Kidney capillary endothelial cell (primary cell): ENCODE results near the gene GALM.
"Not testable (repeated sequence)": the region's sequence is repeated elsewhere in the genome, so short reads cannot be mapped to it uniquely, and the experiment has no call there.

Experiments used
- DNase-seq: peaks from one replicate; pipeline ENCODE4 v3.0.0-alpha.2; 2018; ENCODE audit warnings: low spot score

GALM gene

GRCh38 chr2:38682008-38682575 is 16.2 kb downstream of the GALM start:
- no peak for DNase-seq

- not testable (repeated sequence) for DNase-seq
These were observed 16.7 kb downstream of the GALM start for GRCh38 chr2:38682620-38683019.

GRCh38 chr2:38683766-38684165 is 17.9 kb downstream of the GALM start:
- DNase-seq, result no peak

- DNase-seq, result no peak
These were observed 19.3 kb downstream of the GALM start for GRCh38 chr2:38685116-38685735.

DNA sequence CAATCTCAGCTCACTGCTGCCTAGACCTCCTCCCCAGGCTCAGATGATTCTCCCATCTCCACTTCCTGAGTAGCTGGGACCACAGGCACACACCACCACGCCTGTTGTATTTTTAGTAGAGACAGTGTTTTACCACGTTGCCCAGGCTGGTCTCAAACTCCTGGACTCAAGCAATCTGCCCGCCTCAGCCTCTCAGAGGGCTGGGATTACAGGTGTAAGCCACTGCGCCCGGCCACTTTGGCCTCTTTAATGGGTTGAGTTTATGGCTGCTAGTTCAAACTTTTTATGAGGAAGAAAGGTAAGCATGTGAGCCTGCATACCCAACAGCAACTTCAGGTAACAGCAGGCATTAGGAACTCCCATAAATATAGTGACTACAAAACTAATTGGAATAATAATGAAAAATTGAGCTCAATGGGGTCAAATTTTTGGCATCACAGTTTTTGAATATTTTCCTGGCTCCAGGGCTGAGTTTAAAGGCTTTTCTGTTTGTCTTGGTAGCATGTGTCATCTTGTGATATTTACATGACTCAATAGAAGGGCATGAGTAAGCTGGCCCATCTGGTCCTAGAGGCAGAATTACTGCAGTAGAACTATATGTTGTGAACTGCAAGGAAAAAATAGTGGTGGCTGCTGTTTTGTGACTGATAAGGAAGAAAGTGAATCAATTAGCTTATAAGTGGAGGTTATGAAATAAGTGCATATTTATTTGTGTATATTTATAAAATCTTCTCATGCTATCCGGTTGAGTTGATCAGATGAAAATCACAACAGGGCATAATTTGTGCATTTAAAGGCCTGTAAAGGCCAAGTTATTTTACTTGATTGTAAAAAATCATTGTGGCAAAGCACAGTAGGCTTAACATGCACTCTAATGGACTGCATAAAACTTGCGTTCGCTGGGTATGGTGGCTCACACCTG is 24.8 kb downstream of the GALM start:
- DNase-seq, result peak; percentile 81

DNA sequence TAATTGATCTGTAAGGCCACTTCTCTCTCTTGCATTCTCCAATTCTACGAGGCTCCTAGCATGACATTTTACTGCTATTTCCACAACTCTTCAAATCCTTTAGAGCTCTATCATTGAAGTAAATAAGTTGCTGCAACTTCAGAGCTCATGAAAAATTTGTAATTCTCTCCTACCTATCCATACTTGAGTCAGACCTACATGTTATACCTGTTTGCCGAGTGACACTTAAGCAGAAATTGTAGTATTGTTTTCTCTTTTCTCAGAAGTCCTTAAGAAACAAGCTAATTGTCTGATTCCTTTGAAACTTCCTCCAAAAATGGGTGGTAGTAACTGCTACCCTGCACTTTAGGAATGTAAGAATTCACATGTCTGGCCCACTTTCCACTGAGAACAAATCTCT is 26.1 kb downstream of the GALM start:
- DNase-seq, result no peak

GRCh38 chr2:38692636-38693318 is 26.9 kb downstream of the GALM start:
- DNase-seq, result no peak

DNA sequence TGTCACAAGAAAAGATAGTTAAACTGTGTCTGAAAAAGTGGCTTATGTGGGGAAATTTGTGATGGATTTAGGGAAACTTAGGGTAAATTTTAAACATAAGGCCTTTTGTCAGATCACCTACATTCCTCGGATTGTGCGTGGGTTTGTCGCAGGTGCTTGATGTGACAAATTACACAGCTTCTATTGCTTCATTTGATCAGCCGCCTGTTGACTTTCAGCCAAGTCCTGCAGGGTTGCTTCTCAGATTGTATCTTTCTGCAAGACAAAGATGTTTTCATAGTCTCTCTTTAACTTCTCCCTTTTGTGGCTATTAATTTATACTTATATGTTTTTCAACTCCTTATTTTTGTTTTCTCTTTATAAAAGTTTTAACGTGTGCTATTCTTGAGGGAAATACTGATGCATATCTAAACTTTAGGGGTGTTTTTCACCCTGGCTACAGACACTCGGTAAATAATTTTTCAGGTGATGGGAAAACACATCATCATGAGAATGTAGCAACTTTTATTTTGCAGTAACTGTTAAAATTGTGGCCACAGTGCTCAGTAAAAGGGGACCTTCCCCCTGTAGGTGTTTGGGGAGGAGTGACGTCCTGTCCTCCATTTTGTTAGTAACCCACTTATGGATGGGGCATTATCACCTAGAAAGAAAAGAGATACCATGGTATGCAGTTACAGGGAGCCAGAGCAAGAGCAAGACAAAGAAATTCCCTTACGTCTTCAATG is 31.4 kb downstream of the GALM start:
- no peak for DNase-seq

- no peak for DNase-seq
These were observed 32.6 kb downstream of the GALM start for GRCh38 chr2:38698467-38699003.

GRCh38 chr2:38700113-38700785 is 34.3 kb downstream of the GALM start:
- no peak for DNase-seq

DNA sequence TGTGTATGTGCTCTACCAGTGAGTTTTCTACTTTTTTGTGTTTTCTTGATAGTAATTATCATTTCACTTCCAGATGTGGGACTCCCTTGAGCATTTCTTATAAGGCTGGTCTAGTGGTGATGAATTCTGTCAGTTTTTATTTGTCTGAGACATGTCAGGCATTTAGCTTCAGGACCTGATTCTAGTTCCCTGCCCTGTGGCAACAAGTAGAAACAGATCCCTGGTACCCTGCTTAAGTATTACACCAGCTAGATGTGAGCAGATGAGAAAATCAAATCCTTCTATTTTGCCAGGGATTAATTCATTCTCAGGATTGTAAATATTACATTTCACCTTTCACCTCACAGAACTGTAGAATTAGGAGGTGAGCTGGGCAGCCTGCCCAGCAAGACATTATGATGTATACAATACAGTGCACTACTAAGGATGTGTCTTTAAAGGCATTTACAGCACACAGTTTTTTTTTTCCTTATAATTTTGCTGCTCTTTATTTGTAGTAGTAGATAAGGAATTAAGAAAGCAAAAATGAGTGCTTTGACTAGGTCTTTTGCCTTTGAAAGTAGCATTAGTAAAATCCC is 35.1 kb downstream of the GALM start:
- DNase-seq, result no peak

GRCh38 chr2:38701542-38701941 is 35.6 kb downstream of the GALM start:
- no peak for DNase-seq

DNA sequence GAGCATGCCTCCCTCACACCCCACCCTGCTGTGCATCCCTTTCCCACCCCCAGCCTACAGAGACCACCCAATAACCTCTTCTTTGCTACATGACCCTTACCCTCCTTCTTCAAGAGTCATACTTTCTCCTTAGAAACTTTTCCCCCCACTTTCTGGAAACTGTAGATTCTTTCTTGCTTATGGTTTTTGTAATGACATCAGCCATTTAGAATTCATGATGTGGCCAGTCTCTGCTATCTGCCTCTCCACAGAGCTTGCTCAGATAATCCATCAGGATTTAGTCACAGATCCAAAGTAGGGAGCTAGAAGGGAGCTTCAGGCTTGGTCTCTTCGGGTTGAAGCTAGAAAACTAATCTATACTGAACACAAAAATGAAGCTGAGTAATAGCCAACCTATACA is 36.5 kb downstream of the GALM start:
- DNase-seq, result no peak

DNA sequence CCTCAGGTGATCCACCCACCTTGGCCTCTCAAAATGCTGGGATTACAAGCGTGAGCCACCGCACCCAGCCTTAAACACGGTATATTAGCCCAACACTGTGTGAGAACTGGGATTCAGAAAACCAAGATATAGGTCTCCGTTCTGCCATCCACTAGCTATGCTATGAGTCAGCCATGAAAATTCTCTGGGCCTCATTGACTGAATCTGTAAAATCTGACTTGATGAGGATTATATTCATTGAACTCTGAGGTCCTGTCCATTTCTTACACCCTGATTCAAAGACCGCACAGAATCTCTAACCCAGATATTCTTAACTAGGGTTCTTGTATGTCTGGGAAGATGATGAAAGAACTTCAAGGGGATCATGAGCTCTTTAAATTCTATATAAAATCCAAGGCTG is 37.4 kb downstream of the GALM start:
- DNase-seq, result not testable (repeated sequence)

- no peak for DNase-seq
These were observed 38.8 kb downstream of the GALM start for GRCh38 chr2:38704664-38705063.

DNA sequence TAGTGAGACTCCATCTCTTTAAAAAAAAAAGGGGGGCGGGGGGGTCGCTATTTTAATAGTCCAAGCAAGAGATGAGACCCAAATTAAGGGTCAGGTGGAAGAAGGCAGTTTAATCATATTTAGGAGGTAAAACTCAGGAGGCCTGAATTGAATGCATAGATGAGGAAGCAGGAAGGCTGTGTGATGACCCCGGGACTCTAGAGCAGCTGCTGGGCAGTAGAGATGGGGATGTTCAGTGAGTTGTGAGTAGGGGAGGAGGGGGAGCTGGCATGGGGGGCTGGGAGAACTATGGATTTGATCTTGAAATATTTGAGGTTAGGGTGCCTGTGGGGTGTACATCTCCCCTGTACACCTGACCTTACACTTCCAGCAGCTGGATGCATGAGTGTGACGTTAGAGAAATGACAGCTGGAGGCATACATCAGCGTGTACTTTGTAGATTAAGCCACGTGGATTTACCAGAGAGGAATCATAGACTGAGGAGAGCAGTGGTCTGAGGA is 41.0 kb downstream of the GALM start:
- DNase-seq, result no peak

DNA sequence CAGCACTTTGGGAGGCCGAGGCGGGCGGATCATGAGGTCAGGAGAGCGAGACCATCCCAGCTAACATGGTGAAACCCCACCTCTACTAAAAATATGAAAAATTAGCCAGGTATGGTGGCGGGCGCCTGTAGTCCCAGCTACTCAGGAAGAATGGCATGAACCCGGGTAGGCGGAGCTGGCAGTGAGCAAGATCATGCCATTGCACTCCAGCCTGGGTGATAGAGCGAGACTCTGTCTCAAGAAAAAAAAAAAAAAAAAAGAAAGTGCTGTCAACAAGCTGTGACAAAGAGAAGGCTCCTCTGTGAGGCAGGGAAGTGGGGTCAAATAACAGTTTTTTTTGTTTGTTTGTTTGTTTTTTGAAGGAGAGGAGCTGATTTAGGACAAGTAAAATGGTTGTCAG is 42.6 kb downstream of the GALM start:
- not testable (repeated sequence) for DNase-seq

- DNase-seq, result no peak
These were observed 43.1 kb downstream of the GALM start for GRCh38 chr2:38708900-38709566.

DNA sequence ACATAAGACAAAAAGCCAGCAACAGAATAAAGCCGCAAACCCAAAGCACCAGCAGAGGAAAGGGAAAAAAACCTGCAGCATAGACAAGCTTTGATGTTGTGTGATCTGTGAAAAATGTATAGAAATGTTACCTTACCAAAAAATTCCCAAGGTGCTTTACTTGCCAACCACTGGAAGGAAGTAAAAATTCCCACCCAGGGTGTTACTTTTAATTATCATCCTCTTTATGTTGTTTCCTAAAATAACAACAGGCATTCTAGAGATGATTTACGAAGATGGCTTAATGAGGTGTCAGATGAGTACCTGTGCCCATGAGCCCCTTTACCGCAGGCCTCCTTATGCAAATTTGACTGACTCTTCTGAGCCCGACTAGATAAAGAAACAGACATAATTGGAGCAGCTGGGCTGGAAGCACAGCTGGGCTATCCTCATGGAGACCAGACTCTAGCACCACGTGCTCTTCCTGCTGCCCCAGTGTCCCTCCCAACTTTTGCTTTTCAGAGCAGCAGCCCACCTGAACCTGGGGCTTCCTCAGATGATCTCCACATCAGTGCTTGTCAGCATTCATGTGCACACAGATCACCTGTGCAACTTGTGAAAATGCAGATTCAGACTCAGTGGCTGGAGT is 43.8 kb downstream of the GALM start:
- no peak for DNase-seq
